Amygdala (tissue), 56 donors: ENCODE results near the gene CATSPER4.

ENCODE experiments used
- DNase-seq, 56 donors: peaks; one replicate each; lab custom pipeline; 2025; lab: John Stamatoyannopoulos, UW

Gene CATSPER4

DNA sequence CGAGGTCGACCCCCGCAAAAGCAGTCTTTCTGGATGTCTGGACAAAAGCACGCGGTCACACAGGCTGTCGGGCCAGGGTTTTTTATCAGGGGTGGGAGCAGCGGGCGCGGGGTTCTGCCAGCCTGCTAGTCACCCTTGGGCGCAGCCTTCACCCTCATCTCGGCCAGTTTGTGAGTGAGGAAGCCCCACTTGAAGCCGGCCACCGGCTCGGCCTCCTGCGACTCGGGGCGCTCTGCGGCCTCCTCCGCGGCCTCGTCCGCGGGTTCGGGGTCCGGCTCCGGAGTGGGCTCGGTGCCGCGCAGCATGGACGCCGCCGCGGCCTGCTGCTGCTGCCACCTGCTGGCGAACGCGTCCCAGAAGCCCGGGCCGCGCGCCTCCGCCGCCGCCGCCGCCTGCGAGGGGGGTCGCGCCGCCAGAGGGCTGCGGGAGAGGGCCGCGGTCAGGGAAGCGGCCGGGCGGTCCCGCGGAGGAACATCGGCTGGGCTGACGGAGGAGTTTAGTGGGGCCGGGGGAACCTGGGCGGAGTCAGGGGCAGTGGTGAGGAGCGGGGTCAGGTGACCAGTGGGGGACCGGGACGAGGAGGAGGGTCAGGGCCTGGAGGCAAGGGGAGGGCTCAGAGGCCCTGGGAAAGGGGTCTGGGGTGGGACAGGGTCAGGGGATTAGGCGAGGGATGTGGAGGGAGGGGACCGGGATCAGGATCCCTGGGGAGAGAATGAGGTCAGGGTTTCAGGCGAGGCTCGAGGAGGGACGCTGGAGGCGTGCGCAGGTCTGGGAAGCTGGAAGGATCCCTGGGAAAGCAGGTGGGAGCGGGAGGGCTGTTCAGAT is 26.2 kb upstream of the CATSPER4 start:
- DNase-seq, result peak in 21 of 56 donors; percentile 10 to 68 (median 23)

DNA sequence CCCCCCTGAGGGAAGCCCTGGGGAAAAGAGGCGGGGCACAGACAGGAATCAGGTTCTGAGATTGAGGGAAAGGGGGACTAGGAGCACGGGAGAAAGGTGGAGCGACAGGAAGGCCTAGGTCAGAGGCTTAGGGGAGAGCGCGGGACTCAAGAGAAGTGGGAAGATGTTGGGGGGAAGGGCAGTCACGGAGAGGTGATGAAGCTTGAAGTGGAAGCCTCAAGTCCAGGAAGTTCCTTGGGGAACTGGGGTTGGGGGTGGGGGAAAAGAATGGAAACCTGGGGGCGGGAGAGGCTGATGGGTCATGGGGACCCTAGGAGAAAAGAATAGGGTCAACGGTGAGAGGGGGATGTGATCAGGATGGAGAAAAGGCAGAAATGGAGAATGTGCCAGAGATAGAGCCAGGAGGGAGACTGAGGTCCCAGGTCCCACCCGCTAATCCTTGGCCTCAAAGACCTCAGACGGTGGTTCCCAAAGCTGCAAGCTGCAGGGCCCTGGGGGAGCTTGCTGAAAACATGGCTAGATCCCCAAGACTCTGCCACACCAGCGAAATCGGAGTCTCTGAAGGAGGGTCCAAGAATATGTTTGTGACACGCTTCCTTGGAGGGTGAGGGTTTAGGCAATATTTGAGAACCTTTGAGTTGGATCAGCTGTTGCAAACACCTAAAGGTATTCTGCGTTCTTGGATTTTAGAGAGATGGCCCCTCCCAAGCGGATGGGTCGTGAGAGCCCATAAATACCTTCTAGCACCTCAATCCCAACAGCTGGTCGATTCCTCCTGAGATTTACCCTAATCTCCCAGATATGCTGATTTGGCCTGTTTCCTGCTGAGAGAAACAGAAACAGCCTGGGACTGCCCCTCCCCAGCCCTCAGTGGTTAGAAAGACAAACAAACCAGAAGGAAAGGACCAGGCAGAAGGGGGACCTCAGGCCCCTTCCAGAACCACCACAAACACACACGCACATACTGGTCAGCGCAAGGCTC is 25.2 kb upstream of the CATSPER4 start:
- no peak for DNase-seq

DNA sequence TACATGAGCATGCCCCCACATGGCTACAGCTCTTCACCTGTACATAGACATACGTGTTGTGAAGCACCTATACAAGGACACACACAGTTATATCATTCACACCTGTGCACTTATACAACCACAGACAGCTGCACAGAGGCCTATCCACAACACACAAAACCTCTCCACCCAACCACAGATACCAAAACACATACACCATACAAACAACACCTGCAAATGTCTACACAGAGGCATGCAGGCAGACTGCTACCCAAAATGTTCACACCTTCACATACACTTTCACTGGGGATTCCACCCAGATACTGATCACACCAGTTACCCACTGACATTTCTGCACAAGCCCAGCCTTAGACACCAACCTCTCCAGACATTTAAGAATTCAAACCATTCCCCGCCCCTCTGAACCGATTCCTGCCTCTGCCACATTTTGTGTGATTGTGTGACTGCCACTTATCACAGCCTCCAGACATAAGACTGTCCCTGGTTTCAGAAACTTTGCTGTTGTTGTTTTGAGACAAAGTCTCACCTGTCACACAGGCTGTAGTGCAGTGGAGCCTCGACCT is 23.6 kb upstream of the CATSPER4 start:
- no peak for DNase-seq

DNA sequence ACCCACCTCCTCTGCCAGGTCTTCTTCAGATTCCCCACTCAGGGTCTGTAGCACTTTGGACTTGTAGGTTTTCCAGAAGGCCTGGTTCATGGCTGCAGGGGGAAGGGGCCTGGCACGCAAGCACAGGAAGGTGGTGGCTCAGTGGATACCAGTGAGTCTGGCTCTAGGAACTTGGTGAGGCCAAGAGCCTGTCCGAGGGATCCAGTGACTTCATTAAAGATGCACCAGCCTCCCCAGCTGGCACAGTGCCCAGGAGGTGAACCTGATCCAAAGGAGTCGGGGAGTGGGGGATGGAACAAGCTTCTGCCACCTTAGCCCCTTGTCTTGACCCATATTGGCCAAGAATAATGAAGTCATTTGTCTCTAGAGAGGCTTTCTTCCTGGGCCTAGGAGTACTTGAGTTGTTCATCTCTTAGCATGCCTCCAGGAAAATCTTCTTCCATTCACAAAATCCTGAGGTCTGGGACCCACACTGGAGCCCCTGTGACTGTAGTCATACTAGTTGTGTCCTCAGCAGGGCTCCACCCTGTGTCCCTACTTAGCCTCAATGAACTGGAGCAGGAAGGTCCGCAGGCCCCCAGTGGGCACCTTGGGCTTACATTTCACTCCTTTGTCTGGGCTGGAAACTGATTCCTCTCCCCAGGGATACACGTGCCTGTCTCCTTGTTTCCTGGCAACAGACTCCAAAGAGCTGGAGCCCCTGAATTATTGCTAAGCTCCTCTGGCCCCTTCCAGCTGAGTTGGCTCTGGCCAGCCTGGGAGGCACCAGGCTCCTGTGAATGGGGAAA is 21.8 kb upstream of the CATSPER4 start, which contains the start of gene C1orf232:
Gene C1orf232 (minus strand): TSS at position 554 of the 788 bp plus-strand sequence. CDS start 464 bp downstream, at position 90.
- peak in 2 of 56 donors; percentile 7 to 32 for DNase-seq

DNA sequence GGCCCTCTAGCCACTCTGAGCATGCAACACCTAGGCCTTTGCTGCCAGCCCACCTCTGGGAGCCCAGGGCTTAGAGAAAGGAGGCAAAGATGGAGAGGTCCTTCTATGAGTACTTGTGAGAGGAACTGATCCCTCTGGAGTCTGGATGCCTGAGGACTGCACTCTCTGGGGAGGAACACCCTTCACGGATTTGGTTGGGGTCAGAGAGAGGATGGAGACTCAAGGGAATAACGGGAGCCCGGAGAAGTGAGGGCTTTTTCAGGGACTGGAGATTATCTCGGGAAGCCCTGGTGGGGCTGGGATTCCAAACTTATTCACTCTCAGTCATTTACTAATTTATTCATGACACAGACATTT is 21.2 kb upstream of the CATSPER4 start:
- peak in 1 of 56 donors; percentile 21 for DNase-seq

DNA sequence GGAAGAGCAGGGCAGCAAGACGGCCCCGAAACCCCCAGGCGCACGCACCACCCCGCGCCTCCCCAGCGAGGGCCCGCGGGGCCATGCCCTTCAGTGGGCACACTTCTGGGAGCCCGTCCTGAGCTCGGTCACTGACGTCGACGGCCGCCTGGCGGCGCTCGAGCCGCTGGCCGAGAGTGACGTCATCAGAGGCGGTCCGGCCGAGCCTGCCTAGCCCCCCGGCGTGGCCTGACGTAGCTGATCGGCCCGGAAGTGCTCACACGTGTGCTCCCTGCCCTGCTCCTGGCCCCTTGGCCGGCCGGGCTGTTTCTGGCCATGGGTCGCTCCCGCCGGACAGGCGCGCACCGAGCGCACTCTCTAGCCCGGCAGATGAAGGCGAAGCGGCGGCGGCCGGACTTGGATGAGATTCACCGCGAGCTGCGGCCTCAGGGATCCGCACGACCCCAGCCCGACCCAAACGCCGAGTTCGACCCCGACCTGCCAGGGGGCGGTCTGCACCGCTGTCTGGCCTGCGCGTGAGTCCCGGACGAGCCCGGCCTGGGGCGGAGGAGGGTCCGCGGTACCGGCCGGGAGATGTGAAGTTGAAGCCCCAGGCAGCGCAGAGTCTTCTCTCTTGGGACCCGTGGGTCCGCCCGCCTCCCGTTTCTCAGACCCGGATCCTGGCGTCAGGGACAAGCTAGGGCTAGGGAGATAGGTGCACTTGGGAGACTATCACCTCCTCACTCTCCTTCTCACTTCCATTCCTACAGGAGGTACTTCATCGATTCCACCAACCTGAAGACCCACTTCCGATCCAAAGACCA is 20.5 kb upstream of the CATSPER4 start, which contains the start of gene ZNF593:
Gene ZNF593 (plus strand): TSS at position 240 of the 803 bp plus-strand sequence. CDS start 76 bp downstream, at position 316.
- DNase-seq, result peak in 55 of 56 donors; percentile 42 to 94 (median 80)

DNA sequence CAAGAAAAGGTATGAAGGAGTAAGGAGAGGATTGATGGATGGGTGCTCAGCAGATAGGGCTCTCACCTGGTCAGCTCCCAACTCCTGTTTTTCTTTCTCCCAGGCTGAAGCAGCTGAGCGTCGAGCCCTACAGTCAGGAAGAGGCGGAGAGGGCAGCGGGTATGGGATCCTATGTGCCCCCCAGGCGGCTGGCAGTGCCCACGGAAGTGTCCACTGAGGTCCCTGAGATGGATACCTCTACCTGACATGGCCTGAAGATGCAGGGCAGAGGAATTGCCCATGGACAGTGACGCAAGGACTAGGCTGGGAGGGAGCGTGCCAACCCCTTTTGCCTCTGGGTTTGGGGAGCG is 20.0 kb upstream of the CATSPER4 start:
- DNase-seq, result no peak

DNA sequence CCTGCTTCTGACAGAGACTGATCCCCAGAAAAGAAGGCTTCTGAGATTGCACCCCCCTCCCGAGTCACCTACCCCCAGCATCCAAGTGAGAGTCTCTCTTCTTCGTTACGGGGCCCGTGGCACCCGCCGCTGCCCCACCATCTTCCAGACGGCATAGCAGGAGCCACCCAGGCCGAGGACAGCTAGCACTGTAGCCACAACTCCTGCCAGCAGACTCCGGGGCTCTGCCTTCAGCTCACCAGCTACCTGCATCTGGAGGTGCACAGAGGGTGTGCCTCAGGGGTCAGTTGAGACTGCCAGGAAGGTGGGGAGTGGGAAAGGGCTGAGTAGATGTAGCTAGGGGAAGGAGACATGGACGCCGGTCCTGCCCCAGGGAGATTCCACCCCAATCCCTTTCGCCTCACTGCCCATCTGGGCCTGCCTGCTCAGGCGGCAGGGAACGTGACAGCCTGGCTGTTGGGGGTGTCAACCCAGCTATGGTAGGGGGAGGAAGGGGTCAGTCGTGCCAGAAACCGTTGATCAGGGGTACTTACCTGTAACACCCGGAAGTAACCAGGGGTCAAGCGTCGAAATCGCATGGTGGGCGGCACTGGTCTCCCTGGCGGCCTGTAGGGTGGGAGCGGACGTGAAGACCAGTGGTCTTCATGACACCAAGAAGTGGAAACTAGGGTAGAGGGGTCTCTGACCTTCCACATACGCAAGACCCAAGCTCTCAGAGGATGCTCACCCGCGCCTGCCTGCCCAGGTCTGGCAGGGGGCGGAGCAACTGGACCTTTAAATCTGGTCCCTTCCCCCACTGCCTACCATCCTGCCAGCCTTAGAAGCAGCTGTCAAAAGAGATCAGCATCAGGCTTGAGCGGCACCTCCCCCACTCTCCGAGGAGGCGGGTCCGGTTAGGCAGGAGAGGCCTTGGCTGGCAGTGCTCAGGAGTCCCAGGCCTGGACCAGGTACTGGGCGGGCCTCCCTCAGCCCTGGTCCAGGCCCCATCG is 19.0 kb upstream of the CATSPER4 start, which contains the start of gene ZNF593OS:
Gene ZNF593OS (minus strand): TSS at position 749 of the 989 bp plus-strand sequence. CDS start 171 bp downstream, at position 578.
- no peak for DNase-seq

DNA sequence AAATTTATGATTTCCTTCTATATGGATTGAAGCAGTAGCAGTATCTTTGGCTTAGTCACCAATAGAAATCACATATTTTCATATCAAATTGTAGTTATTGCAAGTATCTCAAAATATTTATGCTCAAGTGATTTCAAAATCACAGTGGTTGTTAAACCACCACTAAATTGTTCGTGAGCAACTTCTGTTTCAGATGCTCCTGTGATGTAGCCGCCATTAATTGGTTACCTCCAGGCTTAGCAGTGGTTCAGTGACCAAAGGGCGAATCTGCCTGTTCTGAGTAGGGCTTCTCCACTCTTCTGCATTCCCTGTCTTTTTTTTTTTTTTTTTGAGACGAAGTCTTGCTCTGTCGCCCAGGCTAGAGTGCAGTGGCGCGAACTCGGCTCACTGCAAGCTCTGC is 15.1 kb upstream of the CATSPER4 start:
- DNase-seq, result no peak

DNA sequence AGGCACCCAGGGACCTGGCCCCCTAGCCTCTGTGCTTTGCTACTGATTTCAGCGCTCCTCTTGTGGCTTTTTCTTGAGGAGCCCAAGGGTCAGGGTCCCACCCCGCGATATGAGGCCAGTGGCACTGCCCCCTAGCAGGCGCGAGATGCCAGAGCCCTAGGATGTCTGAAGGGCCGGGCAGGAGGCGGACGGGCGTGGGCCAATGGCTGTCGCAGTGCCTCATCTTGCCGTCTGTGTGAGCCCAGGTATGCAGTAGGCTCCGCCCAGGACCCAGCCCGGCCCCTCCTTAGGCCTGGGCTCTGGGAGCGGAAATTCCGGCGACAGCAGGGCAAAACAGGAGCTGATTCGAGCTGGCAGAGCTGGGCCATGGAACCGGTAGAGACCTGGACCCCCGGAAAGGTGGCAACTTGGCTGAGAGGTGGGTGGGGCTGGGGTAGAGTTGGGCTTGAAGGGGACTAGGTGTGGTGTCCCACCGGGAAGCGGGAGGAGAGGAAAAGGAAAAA is 13.2 kb upstream of the CATSPER4 start, which contains the start of gene CNKSR1:
Gene CNKSR1 (plus strand): TSS at position 310 of the 503 bp plus-strand sequence. CDS start 57 bp downstream, at position 367.
- no peak for DNase-seq

DNA sequence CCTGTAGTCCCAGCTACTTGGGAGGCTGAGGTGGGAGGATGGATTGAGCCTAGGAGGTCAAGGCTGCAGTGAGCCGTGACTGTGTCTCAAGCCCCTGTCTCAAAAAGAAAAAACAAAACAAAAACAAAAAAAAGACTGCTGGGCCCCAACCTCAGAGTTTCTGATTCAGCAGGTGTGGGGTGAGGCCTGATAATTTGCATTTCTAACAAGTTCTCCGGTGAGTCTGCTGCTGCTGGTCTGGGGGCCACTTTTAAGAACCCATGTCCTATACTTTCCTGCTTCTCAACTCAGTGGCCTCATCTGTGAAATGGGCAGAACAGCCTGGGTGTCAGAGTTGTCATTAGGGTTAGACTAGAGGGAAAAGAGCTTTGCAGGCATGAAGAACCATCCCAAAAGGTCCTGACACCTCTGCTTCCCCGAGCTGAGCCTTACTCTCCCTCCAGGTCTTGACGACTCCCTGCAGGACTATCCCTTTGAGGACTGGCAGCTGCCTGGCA is 10.3 kb upstream of the CATSPER4 start:
- DNase-seq, result no peak

DNA sequence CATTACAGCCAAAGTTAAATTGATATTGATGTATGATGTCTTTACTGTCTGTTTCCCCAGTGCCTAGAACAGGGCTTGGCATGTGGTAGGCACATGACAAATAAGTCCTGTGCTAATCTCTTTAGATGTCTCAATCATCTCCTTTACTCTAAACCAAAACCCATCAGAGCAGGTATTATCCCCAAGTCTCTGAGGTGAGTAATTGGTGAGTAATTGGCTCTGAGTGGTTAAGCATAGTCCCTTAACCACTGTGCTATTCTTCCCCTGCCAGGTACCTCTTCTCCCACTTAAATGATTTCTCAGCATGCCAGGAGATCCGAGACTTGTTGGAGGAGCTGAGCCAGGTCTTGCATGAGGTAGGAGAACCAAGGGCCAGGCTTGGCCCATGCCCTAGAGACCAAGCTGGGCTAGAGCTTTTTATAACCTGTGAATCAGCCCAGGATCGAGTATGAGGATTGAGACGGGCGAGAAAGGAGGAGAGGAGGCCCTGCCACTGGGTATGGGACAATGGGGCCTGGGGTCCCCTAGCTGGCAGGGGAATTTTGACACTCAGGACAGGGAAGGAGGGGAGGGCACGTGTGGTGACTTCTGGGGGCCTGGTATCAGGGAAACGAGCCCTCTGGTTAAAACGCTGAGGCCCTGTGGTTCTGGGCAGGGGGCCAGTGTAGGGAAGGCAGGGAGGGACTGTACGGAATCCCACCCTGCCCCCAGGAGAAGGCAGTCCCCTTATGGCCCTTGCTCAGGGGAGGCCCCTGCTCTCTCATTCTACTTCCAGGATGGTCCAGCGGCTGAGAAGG is 8.6 kb upstream of the CATSPER4 start:
- DNase-seq, result no peak

DNA sequence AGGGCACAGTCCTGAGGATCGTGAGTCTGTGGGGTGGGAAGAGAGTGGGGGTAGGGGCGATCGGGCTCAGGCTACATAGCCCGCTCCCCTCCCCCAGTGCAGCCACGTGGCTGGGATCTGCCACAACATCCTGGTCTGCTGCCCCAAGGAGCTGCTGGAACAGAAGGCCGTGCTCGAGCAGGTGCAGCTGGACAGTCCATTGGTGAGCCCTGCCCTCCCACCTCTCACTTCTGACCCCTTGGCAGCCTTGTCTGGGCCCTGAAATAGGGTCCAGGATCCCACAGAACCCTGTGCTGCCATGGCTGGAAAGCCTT is 8.1 kb upstream of the CATSPER4 start:
- no peak for DNase-seq

DNA sequence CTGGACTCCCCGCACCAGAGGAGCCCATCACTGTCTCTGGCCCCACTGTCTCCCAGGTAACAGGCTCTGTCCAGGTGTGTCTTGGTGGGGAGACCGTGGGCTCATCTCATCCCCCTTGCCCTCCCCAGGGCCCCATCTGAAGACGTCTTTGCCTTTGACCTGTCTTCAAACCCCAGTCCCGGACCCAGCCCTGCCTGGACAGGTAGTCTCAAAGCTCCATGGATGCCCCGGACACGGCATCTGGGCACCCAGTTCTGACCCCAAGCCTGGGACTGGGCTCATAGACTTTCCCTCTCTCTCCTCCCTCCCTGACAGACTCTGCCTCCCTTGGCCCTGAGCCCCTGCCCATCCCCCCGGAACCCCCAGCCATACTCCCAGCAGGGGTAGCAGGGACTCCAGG is 6.3 kb upstream of the CATSPER4 start:
- no peak for DNase-seq

DNA sequence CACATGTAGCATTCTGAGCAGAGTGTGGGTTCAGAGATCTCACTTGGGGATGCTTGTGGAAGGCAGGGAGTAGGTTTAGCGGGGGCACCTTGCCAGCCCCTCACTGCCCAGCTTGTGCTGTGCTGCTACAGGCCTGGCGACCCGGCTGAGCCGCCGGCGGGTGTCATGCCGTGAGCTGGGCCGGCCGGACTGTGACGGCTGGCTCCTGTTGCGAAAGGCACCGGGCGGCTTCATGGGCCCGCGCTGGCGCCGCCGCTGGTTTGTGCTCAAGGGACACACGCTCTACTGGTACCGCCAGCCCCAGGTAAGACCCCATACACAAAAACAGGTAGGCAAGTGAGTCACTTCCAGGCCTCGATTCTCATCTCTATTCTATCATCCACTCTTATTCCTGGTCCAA is 5.5 kb upstream of the CATSPER4 start:
- DNase-seq, result no peak

DNA sequence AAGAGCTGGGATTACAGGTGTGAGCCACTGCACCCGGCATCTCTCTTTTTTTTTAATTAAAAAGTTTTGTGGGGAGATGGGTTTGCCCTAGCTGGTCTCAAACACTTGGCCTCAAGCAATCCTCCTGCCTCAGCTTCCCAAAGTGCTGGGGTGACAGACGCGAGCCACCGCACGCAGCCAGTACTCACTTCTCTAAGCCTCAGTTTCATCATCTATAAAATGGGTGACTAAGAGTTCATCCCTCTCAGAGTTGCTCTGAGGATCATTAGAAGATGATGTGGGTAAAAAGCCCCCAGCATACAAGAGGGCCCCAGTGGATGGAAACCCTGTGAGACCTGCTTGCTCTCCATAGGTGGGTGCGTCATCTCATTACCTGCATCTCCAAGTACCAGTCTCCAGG is 2.5 kb upstream of the CATSPER4 start:
- DNase-seq, result no peak

DNA sequence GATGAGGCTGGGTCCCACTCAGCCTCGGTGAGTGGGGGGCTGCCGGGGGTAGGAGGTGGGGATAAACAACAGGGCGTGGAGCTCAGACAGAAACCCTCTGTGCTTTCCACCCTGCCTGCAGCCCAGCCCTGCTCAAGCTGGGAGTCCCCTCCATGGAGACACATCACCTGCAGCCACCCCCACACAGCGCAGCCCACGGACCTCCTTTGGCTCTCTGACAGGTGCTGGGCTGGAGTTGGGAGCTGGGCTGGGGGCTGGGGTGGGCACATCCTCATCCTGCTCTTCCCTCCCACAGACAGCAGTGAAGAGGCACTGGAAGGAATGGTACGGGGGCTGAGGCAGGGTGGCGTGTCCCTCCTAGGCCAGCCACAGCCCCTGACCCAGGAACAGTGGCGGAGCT is 1.9 kb upstream of the CATSPER4 start:
- no peak for DNase-seq
